Suppressor macrophage treated with lipopolysaccharide for 1 hour (primary cell): ENCODE measurements around the gene GUCD1.

ENCODE experiments used
- DNase-seq, 3 donors: peaks; one replicate each; pipeline ENCODE4 v3.0.0-alpha.2; 2020 to 2022

The GUCD1 gene

DNA sequence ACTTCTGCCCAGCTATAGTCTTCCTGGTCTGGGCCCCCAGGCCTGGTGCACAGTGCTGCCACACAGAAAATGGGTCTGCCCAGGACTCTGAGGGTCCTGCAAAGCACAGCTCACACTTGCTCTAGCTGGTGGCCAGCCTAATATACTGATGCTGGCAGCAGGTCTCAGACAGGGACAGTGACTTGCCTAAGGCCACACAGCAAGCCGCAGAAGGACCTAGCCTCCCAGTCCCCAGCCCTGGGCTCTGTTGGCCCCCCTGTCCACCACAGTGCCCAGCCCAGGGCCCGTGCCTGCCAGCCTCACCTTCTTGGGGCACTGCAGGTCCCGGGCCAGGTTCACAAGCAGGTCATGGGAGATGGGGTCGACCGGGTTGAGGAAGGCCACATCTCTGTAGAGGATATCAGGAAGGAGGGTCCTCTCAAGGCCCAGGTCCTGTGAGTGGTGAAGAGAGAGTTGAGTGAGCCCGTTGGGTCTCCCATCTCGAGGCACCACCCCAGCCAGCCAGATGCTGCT lies 34.6 kb upstream of the GUCD1 start:
- no peak for DNase-seq

- DNase-seq = no peak
These were observed 34.0 kb upstream of the GUCD1 start for GRCh38 chr22:24588757-24589481.

DNA sequence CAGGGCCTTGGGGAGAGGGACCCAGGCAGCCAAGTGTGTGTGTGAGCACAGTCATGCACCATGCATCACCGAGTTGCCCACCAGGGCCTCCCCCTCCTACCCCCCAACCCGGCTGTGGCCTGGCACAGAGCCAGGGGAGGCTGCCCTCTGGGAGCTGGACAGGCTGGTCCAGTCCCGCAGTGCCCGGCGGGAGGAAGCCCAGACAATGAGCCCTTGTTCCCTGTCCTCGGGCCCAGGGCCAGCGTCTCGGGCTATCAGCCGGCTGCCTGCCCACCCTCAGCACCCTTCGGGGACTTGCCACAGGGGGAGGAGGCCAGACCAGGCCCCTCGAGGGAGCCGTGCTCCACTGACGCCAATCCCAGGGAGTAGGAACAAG lies 33.4 kb upstream of the GUCD1 start:
- DNase-seq = no peak

- no peak for DNase-seq
These were observed 33.0 kb upstream of the GUCD1 start for GRCh38 chr22:24587948-24588347.

DNA sequence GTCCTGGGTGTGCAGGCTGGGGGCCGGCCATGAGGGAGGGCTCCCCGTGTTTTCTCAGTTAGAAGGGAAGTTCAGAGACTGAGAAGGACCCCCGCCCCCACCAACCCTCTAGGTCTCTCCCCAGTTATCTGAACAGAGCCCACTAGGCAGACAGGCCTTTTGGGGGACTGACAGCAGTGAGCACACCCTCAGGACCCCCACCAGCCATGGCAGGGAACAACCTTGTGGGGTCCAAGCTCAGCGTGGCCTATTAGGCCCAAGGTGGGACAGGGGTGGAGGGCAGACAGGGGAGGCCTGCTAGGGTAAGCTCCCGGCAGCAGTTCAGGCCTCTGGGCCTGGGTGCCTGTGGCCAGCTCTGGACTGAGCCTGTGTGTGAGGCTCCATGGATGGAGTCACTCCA lies 32.3 kb upstream of the GUCD1 start:
- no peak for DNase-seq

DNA sequence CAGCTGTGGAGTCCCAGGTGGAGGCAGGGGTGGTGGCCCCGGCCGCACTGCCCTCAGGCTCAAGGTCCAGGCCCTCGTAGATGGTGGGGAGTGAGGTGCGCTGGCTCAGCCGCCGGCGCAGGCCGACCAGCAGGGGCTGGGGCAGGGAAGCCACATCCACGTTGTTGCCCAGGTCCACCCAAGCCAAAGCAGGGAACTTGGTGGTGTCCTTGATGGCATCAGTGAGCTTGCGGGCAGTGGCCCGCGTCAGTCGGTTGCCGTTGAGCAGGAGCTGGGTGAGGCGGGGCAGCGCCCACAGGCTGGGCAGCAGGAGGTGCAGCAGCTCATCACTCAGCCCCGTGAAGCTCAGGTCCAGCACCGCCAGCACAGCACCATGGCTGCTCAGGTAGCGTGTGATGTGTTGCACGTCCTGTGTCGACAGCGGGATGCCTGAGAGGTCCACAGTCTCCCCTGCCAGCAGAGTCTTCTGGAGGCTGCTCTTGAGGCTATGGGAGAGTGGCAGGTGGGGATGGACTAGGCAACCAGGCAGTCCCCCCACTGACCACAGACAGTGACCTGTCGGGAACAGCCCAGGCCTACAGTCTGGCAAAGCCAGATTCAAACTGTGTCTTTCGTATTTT lies 31.1 kb upstream of the GUCD1 start:
- no peak for DNase-seq

DNA sequence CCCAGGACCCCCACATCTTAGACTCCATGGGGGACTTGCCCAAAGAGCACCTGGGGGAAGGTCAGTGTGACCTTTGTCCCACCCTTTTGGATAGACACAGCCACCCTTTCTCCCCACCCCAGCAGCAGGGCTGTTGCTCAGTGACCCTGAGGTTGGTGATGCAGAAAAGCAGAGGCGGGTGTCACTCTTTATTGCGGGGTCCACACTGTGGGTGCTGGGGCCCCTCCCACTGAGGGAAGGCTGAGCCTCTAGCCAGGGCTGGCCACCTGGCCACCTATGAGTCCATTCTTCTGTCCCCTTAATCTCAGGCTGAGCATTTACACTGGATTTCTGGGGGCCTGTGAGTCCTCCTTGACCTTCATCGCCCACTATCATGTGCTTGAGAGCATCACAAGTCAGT lies 30.5 kb upstream of the GUCD1 start:
- DNase-seq = no peak

- no peak for DNase-seq
These were observed 30.0 kb upstream of the GUCD1 start for GRCh38 chr22:24584871-24585411.

DNA sequence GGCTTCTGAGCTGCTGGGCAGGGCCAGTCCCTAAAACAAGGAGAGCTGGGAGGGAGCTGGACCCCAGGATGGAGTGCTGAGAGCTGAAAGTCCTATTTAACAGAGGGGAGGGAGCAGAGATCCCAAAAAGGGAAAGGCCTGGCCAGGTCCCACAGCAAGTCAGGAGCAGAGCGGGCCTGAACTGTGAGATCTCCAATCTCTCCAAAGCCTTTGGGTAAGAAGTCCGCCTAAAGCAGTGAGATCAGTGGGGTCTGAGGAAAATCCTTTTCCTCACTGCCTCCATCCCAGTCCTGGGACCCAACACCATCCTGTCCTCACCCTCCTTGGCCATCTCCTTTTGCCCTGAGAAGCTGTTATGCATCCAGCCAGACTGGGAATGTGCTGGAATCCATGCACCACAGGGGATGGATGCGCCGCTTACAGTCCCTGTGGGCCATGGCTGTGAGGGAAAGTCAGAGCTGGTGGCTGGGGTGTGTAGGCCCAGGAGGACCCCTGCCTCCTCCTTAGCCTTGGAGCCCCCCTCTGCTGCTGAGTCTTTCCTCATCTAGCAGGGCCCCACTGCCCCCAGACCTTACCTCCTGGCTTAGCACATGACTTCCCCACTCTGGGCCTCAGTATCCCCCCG lies 29.3 kb upstream of the GUCD1 start:
- DNase-seq = no peak

DNA sequence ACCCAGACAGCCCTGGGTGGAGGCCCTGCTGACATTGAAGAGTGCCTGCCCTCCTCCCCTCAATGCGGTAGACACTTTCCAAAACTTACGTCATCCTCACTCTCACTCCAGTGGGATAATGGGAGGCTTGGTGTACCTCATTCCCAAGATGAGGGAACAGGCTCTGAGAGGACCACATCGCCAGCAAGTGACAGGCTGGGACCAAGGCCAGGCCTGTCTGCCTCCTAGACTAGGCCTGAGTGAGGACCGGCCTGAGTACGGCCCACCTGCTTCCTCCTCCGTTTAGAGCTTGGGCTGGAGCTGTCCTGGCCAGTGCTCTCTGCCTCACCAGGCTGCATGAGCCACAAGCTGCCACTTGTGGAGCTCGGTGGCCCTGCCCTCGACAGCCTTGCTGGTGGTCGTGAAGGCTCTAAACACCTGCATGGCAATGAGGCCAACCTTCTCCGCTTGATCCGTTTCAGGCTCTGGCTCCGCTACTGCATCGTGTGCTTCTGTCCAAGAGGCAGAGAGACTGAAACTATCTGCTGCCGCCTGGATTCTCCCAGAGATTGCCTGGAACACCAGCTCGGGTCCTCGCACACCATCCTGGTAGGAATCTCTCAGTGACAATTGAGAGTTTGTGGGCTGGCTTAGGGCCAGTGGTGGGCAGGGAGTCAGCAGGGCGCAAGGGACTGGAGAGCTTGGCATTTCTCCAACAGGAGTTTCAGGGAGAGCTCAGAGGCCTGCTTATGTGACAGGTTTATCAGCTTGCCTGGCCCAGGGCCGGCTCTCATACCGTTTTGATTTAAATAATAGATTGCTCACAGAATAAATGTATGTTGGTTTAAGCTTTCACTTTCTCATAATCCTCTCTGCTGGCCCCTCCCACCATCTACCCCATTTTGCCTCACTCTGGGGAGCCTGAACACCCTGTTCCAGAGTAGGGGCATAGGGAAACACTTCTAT lies 28.6 kb upstream of the GUCD1 start:
- no peak for DNase-seq

- DNase-seq = no peak
These were observed 27.3 kb upstream of the GUCD1 start for GRCh38 chr22:24582056-24582814.

DNA sequence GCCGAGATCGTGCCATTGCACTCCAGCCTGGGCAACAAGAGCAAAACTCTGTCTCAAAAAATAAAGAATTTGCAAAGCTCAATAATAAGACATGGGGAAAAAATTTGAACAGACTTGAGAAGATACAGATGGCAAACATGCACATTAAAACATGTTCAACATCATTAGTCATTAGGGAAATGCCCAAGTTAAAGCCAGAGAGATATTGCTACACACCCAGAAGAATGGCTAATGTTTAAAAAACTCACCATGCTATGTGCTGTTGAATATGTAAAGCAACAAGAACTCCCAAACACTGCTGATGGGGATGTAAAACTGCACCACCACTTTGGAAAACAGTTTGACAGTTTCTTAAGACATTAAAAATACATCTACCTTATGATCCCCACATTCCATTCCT lies 25.3 kb upstream of the GUCD1 start:
- peak; percentile 35 to 65 (median 63) for DNase-seq

GRCh38 chr22:24579258-24579601 lies 24.3 kb upstream of the GUCD1 start:
- DNase-seq = no peak

DNA sequence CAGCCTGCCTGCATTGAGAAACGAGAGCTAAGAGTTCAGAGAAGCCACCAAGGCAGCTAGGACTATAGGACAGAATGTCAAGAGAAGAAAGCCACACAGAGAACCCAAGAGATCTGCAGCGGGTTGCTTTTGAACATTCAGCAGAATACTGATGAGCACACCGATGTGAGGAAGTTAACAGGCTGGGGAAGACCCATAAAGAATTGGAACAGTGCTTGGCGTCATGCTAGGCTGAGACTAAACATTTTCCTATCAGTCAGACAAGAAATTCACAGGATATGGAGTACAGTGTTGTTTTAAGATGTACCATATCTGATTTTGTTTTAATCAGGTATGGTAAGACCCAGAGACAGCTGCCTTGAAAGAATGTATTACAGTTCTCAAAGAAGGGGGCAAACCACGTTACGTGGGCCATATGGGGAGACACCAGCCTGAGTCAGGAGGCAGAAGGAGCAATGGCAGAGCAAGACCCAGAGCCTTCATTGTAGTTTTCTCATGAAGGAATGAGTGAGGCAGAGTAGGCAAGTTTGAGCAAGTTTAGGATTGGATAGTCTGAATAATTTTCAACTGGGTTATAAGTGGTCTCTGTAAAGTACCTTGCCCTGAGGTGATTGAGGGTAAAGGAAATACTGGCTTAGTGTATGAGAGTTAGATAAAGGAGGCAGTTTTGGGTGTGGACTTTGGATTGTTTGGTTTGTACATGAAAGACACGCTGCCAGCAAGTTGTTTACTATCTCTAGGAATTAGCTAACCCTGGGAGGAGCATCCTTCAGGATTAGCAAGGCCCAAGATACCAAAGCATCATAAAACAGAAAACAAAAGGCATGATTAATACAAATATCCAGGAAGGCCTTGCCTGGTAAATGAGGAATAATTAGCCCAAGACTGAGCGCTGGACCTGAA lies 23.7 kb upstream of the GUCD1 start:
- DNase-seq = peak in 1 of 3 donors; percentile 9

GRCh38 chr22:24576778-24577177 lies 21.8 kb upstream of the GUCD1 start:
- peak; percentile 18 to 40 (median 29) for DNase-seq

- no peak for DNase-seq
These were observed 16.3 kb upstream of the GUCD1 start for GRCh38 chr22:24571266-24571665.

GRCh38 chr22:24567668-24568067 lies 12.7 kb upstream of the GUCD1 start:
- DNase-seq = no peak

GRCh38 chr22:24566899-24567511 lies 12.1 kb upstream of the GUCD1 start:
- DNase-seq = no peak

DNA sequence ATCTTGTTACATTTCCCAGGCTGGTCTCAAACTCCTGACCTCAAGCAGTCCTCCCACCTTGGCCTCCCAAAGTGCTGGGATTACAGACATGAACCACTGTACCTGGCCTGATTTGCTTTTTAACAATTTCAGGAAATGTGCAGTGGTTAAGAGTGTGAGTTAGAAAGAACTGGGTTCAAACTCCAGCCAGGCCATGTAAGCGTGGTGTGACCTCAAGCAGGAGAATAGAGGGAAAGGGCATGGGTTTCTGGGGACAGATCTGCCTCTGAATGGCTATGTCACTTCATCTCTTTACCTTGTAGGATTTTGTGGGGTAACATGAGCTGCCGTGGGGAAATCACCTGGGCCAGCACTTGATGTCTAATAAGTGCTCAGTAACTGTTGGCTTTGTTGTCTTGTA lies 10.1 kb upstream of the GUCD1 start:
- DNase-seq = no peak

DNA sequence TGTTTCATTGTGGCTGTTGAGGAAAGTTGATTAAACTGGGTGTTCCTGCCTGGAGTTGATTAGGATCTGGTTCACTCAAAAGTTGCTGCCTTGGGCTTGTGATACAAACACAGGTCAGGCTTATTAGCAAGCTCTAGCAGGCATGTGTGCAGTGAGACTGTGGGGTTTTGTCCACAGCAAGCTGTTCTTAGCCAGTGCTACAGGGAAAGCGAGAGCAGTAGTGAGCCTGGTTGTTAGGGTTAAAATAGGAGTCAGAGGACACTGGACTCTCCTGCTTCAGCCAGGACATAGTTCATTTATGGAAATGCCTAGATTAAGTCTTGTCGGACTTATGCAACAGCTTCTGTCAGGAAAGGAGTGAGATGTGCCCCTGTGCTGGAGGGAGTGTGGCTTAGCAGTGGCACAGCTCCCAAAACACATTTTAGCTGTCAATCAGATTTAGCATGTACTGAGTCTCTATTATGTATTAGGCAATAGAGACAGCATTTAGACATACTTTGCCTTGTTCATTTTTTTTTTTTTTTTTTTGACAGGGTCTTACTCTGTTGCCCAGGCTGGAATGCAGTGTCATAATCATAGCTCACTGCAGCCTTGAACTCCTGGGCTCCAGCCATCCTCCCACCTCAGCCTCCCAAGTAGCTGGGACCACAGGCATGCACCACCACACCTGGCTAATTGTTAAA lies 9.6 kb upstream of the GUCD1 start:
- DNase-seq = no peak
